HL-60 (cell line): ENCODE data around the gene DGCR8.

Source experiments
- CTCF ChIP-seq: IDR thresholded peaks from one replicate; pipeline ENCODE4 v1.5.1; 2011; ENCODE audit warnings: low read length, control low read depth, inconsistent platforms; ENCODE audit not compliant: insufficient read depth
- POLR2AphosphoS5 ChIP-seq: IDR thresholded peaks from 2 replicates; pipeline ENCODE4 v1.6.1; 2012; ENCODE audit warnings: low read depth

- no peak for TF ChIP-seq CTCF
- peak; percentile 4 for TF ChIP-seq POLR2AphosphoS5
Measured at GRCh38 chr22:20116951-20117632, 37.1 kb downstream of the DGCR8 start, which contains the start of gene TRMT2A.
